Adrenal gland (tissue), 12 donors: ENCODE results near the gene CACHD1. TPM values are rescaled to one million over a fixed set of nuclear protein-coding genes. Genes with fewer than 3 reads are reported as not detected.

Experiments
- DNase-seq, 7 donors: peaks; one replicate each; pipeline ENCODE4 v3.0.0-alpha.2; 2019 to 2020
- H3K27ac ChIP-seq, 5 donors: fragments of 200-600 bp; sonication (generic) in 4 of 5; 1 replicate in 3 of 5; 2 replicates in 2 of 5; pipeline versions ENCODE4 v1.5.1 to v1.8.0; 2016 to 2020; ENCODE audit warnings: mild to moderate bottlenecking in 1 of 5
- H3K27me3 ChIP-seq: fragments of 200-600 bp; 2 replicates; pipeline ENCODE4 v1.8.0; 2021
- H3K36me3 ChIP-seq, 2 donors: fragments of 200-600 bp; replicated peaks in 1 of 2; 1 replicate in 1 of 2; 2 replicates in 1 of 2; pipeline versions ENCODE4 v1.5.1 to v1.8.0; 2018 to 2022
- H3K4me1 ChIP-seq, 2 donors: fragments of 200-600 bp; replicated peaks in 1 of 2; 1 replicate in 1 of 2; 2 replicates in 1 of 2; pipeline versions ENCODE4 v1.5.1 to v1.8.0; 2018 to 2021
- H3K4me3 ChIP-seq, 4 donors: fragments of 200-600 bp; sonication (generic) in 3 of 4; one replicate each; pipeline ENCODE4 v1.5.1; 2016 to 2018
- H3K9me3 ChIP-seq, 3 donors: fragments of 200-600 bp; sonication (generic) in 1 of 3; replicated peaks in 1 of 3; 1 replicate in 2 of 3; 2 replicates in 1 of 3; pipeline versions ENCODE4 v1.5.1 to v1.8.0; 2016 to 2021
- POLR2A ChIP-seq, 2 donors: fragments of 450-650 bp; IDR thresholded peaks; one replicate each; pipeline ENCODE4 v1.6.1; 2017; ENCODE audit warnings: antibody characterized with exemption in 2 of 2, mild to moderate bottlenecking in 2 of 2, moderate library complexity in 1 of 2
- WGBS, 4 donors: extraction: QIAGEN DNeasy Blood & Tissue Kit in 2 of 4; methylation state at CpG; one replicate each; pipeline versions ENCODE4 v1.1.5 to v1.1.7; 2013 to 2017; 5-methylcytosine and 5-hydroxymethylcytosine counted together
- intact Hi-C, 2 donors: fragments of 100-400 bp; cut with DNase I; formaldehyde crosslinking; loops; one replicate each; pipeline versions ENCODE4 v1.14.1 to v1.15.0; 2022 to 2023
- polyA plus RNA-seq, 3 donors: library from polyadenylated mRNA; stranded (reverse); fragments of 200-250 nt in 2 of 3; fragments of 350-450 nt in 1 of 3; fragmentation: Illumina TruSeq in 1 of 3; extraction: RNeasy Lipid Tissue Mini Kit (QIAGEN cat#74804) in 1 of 3; gene quantifications; one replicate each; pipeline ENCODE4 v1.2.3, GENCODE V29; 2013 to 2014
- total RNA-seq, 9 donors: library from RNA; depleted of rRNA in 4 of 9; stranded (reverse); fragments of >200 nt in 4 of 9; fragments of 120-200 nt in 1 of 9; fragmentation: NEBNext Ultra II Directional in 1 of 9; extraction: Animal tissue kit (Norgen Biotek cat#: 25700) in 1 of 9; gene quantifications; one replicate each; pipeline versions ENCODE4 v1.1.0 to v1.2.4, GENCODE V29; 2013 to 2023
- TF ChIP-seq, protein P1 (sequence below), 6 experiments: fragments of 450-650 bp in 4 of 6; fragments of 200-600 bp in 2 of 6; sonication (generic) in 1 of 6; IDR thresholded peaks; 1 replicate in 5 of 6; 2 replicates in 1 of 6; pipeline versions ENCODE4 v1.5.1 to v1.8.0; 2016 to 2021; ENCODE audit warnings: antibody characterized with exemption in 6 of 6, mild to moderate bottlenecking in 2 of 6, moderate library complexity in 1 of 6
- donor health status: healthy with polysubstance abuse.
- donor health status: Bipolar disorder and iron deficiency.
- donor health status: DM: yes; HTN: yes; CAD: no.
- donor health status: DM: no; HTN: no; CAD: no.
- donor health status: DM: no; HTN: no; CAD: no.
- donor health status: DM: yes; HTN: yes; CAD: no.

Gene CACHD1
- total and polyA plus RNA-seq, 12 donors = 14.8 to 43.1 (median 24.0) TPM

DNA sequence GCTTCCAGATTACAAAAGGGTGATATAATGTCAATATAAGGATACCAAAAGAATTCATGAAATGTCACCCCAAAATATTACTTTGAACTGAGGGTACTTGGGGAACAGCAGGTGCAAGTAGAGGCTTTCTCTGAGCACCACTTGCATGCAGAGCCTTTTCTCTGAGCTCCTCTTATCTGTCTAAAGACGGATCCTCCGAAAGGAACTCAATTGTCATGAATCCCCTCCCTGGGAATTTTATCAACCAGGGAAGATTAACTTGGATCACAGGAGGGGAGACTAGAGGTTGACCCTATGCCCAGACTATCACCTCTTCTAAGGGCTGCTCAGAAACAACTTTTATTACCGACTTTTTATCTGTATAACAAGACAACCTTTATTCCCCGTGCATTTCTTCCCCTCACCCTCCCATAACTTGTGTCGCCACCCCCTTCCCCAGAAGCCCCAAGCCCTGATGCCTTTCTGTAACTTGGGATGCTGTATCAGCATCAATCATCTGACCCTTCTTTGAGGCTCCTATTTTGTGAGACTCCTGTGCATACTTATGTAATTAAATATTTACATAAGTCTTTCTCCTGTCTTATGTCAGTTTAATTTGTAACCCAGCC is 94.1 kb downstream of the CACHD1 start:
- TF ChIP-seq, protein P1, sequence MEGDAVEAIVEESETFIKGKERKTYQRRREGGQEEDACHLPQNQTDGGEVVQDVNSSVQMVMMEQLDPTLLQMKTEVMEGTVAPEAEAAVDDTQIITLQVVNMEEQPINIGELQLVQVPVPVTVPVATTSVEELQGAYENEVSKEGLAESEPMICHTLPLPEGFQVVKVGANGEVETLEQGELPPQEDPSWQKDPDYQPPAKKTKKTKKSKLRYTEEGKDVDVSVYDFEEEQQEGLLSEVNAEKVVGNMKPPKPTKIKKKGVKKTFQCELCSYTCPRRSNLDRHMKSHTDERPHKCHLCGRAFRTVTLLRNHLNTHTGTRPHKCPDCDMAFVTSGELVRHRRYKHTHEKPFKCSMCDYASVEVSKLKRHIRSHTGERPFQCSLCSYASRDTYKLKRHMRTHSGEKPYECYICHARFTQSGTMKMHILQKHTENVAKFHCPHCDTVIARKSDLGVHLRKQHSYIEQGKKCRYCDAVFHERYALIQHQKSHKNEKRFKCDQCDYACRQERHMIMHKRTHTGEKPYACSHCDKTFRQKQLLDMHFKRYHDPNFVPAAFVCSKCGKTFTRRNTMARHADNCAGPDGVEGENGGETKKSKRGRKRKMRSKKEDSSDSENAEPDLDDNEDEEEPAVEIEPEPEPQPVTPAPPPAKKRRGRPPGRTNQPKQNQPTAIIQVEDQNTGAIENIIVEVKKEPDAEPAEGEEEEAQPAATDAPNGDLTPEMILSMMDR (IDR thresholded peaks at IDR 0.05) = no peak
- no peak for TF ChIP-seq POLR2A (IDR thresholded peaks at IDR 0.05)
- no peak for DNase-seq
- Histone ChIP-seq H3K4me3 (no peak overlapping the region), H3K36me3 (no peaks in the 10 kb centered on the region), H3K27ac (no peak overlapping the region), H3K9me3 (peaks cover 0 to 6% (median 0%) of the 10 kb centered on the region in 3 donors), H3K4me1 (no peaks in the 10 kb centered on the region), H3K27me3 (no peaks in the 10 kb centered on the region)
- intact Hi-C loops = no loop called here
- 79 to 94% (median 90%) methylated on average over 5 of the region's 5 CpGs for WGBS, 4 donors

DNA sequence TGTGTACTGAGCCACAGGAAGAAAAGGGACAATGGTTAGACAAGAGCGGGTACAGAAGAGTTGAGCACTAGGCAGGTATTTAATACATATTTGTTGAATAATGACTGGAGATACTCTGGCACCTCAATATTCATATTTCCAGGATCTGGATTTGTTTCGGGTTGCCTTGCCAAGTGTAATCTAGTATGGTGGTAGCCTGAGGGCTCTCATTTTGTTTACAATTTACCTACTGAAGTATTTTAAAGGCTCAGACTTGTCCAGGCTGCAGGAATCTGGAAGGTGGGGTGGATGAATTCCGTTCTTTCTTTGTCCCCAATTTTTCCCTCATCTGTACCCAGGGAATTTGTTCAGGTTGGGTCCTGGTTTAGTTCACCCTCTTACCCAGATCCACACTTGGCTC is 95.0 kb downstream of the CACHD1 start:
- Histone ChIP-seq H3K27me3 (no peaks in the 10 kb centered on the region), H3K9me3 (peaks cover 0 to 6% (median 0%) of the 10 kb centered on the region in 3 donors), H3K27ac (no peak overlapping the region), H3K4me3 (no peak overlapping the region), H3K36me3 (no peaks in the 10 kb centered on the region), H3K4me1 (no peaks in the 10 kb centered on the region)
- intact Hi-C loops = no loop called here
- WGBS, 4 donors = 95 to 98% (median 96%) methylated on average over 3 of the region's 3 CpGs
- no peak for DNase-seq
- TF ChIP-seq POLR2A (IDR thresholded peaks at IDR 0.05) = no peak
- TF ChIP-seq, protein P1 (IDR thresholded peaks at IDR 0.05) = no peak

DNA sequence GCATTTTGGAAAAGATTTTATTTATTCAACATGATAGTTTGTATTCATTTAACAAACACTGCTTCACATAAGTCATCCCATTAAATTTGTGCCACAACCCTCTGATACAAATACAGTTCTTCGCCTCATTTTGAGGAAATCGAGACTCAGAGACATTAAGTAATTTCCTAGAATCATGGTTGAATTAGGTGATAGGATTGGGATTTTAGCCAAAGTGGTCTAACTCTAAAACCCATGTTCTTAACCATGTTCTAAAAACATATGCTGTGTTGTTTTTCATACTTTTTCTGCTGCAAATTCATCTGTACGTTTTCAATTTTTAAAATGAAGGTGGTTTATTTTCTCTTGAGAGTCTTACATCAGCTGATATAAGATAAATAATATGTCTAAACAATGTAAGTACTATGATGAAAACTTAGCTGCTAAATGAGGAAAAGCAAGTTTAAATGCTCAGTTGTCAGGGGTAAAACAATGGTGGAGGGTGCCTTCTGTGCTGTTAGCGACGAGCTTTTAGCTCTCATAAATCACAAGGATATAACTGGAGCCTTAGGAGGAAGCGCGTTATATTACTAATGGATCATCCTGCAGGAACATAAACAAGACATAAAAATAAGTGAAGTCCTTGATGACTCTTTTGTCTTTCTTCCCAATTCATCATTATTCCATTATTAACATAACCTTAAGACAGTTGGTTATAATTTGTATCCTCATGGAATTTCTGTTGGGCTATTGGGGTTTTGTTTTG is 97.7 kb downstream of the CACHD1 start:
- Histone ChIP-seq H3K27me3 (no peaks in the 10 kb centered on the region), H3K9me3 (peaks cover 0 to 5% (median 0%) of the 10 kb centered on the region in 3 donors), H3K4me1 (peaks cover 0 to 4% of the 10 kb centered on the region in 2 donors), H3K27ac (no peak overlapping the region), H3K4me3 (no peak overlapping the region), H3K36me3 (no peaks in the 10 kb centered on the region)
- 62 to 79% (median 71%) methylated on average over 7 of the region's 7 CpGs for WGBS, 4 donors
- no peak for TF ChIP-seq POLR2A (IDR thresholded peaks at IDR 0.05)
- TF ChIP-seq, protein P1 (IDR thresholded peaks at IDR 0.05) = no peak
- DNase-seq = no peak
- intact Hi-C loops = no loop called here

DNA sequence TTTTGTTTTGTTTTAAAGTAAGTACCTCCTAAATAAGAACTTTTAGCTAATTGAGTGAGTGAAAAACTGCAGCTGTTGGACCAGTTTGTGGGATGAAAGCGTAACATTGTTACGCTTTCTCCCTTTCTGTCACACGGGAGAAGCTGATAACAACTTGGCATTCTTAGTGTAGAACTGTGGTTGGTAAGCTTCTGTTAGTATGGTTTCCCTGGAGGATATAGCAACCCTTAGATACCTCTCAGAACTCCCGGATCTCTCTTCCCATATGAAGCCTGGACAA is 98.2 kb downstream of the CACHD1 start:
- Histone ChIP-seq H3K27ac (no peak overlapping the region), H3K4me1 (peaks cover 0 to 5% of the 10 kb centered on the region in 2 donors), H3K36me3 (no peaks in the 10 kb centered on the region), H3K27me3 (no peaks in the 10 kb centered on the region), H3K4me3 (no peak overlapping the region), H3K9me3 (no peaks in the 10 kb centered on the region)
- DNase-seq = no peak
- intact Hi-C loops = no loop called here
- 83 to 88% (median 86%) methylated on average over 4 of the region's 4 CpGs for WGBS, 4 donors
- TF ChIP-seq POLR2A (IDR thresholded peaks at IDR 0.05) = no peak
- TF ChIP-seq, protein P1 (IDR thresholded peaks at IDR 0.05) = no peak
